Spleen (tissue), 7 donors: ENCODE data around the gene HDAC7.

Source experiments
- CTCF ChIP-seq, 11 experiments: fragments of 200-600 bp in 7 of 11; fragments of 450-650 bp in 4 of 11; sonication (generic) in 4 of 11; IDR thresholded peaks in 8 of 11; conservative IDR thresholded peaks in 3 of 11; 1 replicate in 7 of 11; 2 replicates in 4 of 11; pipeline versions ENCODE4 v1.4.0 to v1.8.0; 2016 to 2021; ENCODE audit warnings: antibody characterized with exemption in 11 of 11, inconsistent platforms in 4 of 11, mild to moderate bottlenecking in 1 of 11
- POLR2A ChIP-seq, 3 donors: fragments of 450-650 bp; IDR thresholded peaks; one replicate each; pipeline ENCODE4 v1.5.1; 2017; ENCODE audit warnings: antibody characterized with exemption in 3 of 3, mild to moderate bottlenecking in 1 of 3
- donor health status: DM: no; HTN: no; CAD: no; lungs with moderate emphysema.
- donor health status: DM: no; HTN: no; CAD: no.
- donor health status: DM: no; HTN: no; CAD: no.

DNA sequence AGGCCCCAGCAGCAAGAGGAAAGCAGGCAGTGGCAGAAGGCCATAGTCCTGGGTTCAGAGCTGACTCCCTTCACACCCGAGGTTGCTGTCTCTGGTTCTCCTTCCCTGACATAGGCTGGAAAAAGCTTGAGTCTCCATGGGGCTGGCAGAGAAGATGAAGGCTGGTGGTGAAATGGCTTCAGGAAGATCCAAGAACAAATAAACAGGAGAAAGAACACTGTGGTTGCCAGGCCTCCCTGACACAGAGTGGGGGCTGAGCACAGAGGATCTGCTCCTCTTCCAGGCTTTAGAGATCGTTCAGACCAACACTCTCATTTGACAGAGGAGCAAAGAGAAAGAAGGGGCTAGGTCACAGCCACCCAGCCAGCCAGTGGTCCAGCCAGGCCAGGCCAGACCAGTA lies 14.3 kb downstream of the HDAC7 start:
- TF ChIP-seq POLR2A (IDR thresholded peaks at IDR 0.05) (no peak), CTCF (IDR thresholded peaks at IDR 0.05 in 8 of 11, conservative IDR thresholded peaks at IDR 0.05 in 3 of 11) (no peak)
